ENCODE results near the gene ZNF621.

The ZNF621 gene

GRCh38 chr3:40572588-40572987 is 47.8 kb downstream of the ZNF621 start:
- no peak for DNase-seq (ENCODE audit: low read depth in 2 of 2)
- H3K4me3 ChIP-seq (replicated peaks in 1 of 2; ENCODE audit: low read depth in 2 of 2, low read length in 2 of 2) = no peak overlapping the region
- no peak for TF ChIP-seq CTCF (IDR thresholded peaks at IDR 0.05; ENCODE audit: low read depth, low read length)

- no peak overlapping the region for H3K4me3 ChIP-seq (replicated peaks in 1 of 2; ENCODE audit: low read depth in 2 of 2, low read length in 2 of 2)
- TF ChIP-seq CTCF (IDR thresholded peaks at IDR 0.05; ENCODE audit: low read depth, low read length) = no peak
- no peak for DNase-seq (ENCODE audit: low read depth in 2 of 2)
Observed at GRCh38 chr3:40574050-40574449, 49.3 kb downstream of the ZNF621 start.

GRCh38 chr3:40574661-40575060 is 49.9 kb downstream of the ZNF621 start:
- no peak for TF ChIP-seq CTCF (IDR thresholded peaks at IDR 0.05; ENCODE audit: low read depth, low read length)
- no peak overlapping the region for H3K4me3 ChIP-seq (replicated peaks in 1 of 2; ENCODE audit: low read depth in 2 of 2, low read length in 2 of 2)
- DNase-seq (ENCODE audit: low read depth in 2 of 2) = peak in 1 of 2 donors; percentile 13

- no peak for DNase-seq (ENCODE audit: low read depth in 2 of 2)
Observed at GRCh38 chr3:40576396-40576795, 51.6 kb downstream of the ZNF621 start.

GRCh38 chr3:40580494-40581091 is 55.8 kb downstream of the ZNF621 start:
- TF ChIP-seq CTCF (IDR thresholded peaks at IDR 0.05; ENCODE audit: low read depth, low read length) = peak; percentile 98
- no peak overlapping the region for H3K4me3 ChIP-seq (replicated peaks in 1 of 2; ENCODE audit: low read depth in 2 of 2, low read length in 2 of 2)
- peak; percentile 80 to 81 for DNase-seq (ENCODE audit: low read depth in 2 of 2)

More at GRCh38 chr3:40576396-40576795, 51.6 kb downstream of the ZNF621 start:
- no peak overlapping the region for H3K4me3 ChIP-seq (replicated peaks in 1 of 2; ENCODE audit: low read depth in 2 of 2, low read length in 2 of 2)
- TF ChIP-seq CTCF (IDR thresholded peaks at IDR 0.05; ENCODE audit: low read depth, low read length) = no peak

- TF ChIP-seq CTCF (IDR thresholded peaks at IDR 0.05; ENCODE audit: low read depth, low read length) = no peak
- no peak overlapping the region for H3K4me3 ChIP-seq (replicated peaks in 1 of 2; ENCODE audit: low read depth in 2 of 2, low read length in 2 of 2)
- DNase-seq (ENCODE audit: low read depth in 2 of 2) = peak in 1 of 2 donors; percentile 13
Observed at GRCh38 chr3:40581166-40581565, 56.4 kb downstream of the ZNF621 start.
